B cell (primary cell): ENCODE results near the gene RYK. TPM values are rescaled to one million over a fixed set of nuclear protein-coding genes. Genes with fewer than 3 reads are reported as not detected.

Experiments used
- ATAC-seq: fragments of 200-7000 bp; cut with Tn5 transposase; one replicate; pipeline ENCODE4 v1.10.0; 2021; ENCODE audit warnings: low read depth, mild to moderate bottlenecking, moderate number of reproducible peaks, moderate library complexity
- CTCF ChIA-PET: fragments of 350-600 bp; sonication (Branson Sonifier 250); formaldehyde crosslinking; loops from one replicate; lab custom pipeline; 2021; ENCODE audit warnings: antibody characterized with exemption, inconsistent platforms; lab: Charles Lee
- POLR2A ChIA-PET: fragments of 350-600 bp; sonication (Branson Sonifier 250); formaldehyde crosslinking; loops from one replicate; lab custom pipeline; 2021; ENCODE audit warnings: antibody characterized with exemption; lab: Charles Lee
- DNase-seq: peaks from one replicate; pipeline ENCODE4 v3.0.0; 2013
- H2AFZ ChIP-seq: 2 replicates; pipeline ENCODE4 v1.6.1; 2012; ENCODE audit warnings: mild to moderate bottlenecking, low read depth, low read length; ENCODE audit not compliant: insufficient read depth, poor library complexity, severe bottlenecking
- H3K27ac ChIP-seq, 2 donors: 1 replicate in 1 of 2; 2 replicates in 1 of 2; pipeline ENCODE4 v1.5.1; 2012 to 2013; ENCODE audit warnings: low read length in 2 of 2, mild to moderate bottlenecking in 2 of 2, moderate library complexity in 1 of 2
- H3K27me3 ChIP-seq, 4 experiments: fragments of 200-600 bp in 1 of 4; sonication (generic) in 1 of 4; replicated peaks in 1 of 4; 1 replicate in 2 of 4; 2 replicates in 2 of 4; pipeline versions ENCODE4 v1.6.1 to v1.7.0; 2013 to 2016; ENCODE audit warnings: low read length in 3 of 4, mild to moderate bottlenecking in 2 of 4, mixed read lengths in 1 of 4, moderate library complexity in 1 of 4; ENCODE audit not compliant: insufficient read depth in 4 of 4, control insufficient read depth in 3 of 4; ENCODE audit errors: control extremely low read depth in 1 of 4
- H3K36me3 ChIP-seq, 2 experiments: replicated peaks in 1 of 2; 1 replicate in 1 of 2; 2 replicates in 1 of 2; pipeline versions ENCODE4 v1.6.1 to v1.7.1; 2013; ENCODE audit warnings: low read length in 1 of 2; ENCODE audit not compliant: insufficient read depth in 2 of 2, control insufficient read depth in 1 of 2; ENCODE audit errors: control extremely low read depth in 1 of 2, extremely low read depth in 1 of 2
- H3K4me1 ChIP-seq, 2 donors: fragments of 200-600 bp in 1 of 2; sonication (generic) in 1 of 2; 1 replicate in 1 of 2; 2 replicates in 1 of 2; pipeline versions ENCODE4 v1.5.1 to v1.6.1; 2013 to 2017; ENCODE audit warnings: low read length in 2 of 2; ENCODE audit not compliant: control insufficient read depth in 2 of 2, insufficient read depth in 2 of 2
- H3K4me2 ChIP-seq: replicated peaks from 2 replicates; pipeline ENCODE3; 2012; ENCODE audit warnings: mild to moderate bottlenecking, low read depth, low read length; ENCODE audit not compliant: poor library complexity, severe bottlenecking
- H3K4me3 ChIP-seq, 5 experiments: fragments of 200-600 bp in 1 of 5; sonication (generic) in 1 of 5; 1 replicate in 3 of 5; 2 replicates in 2 of 5; pipeline versions ENCODE4 v1.5.1 to v1.7.0; 2011 to 2016; ENCODE audit warnings: low read length in 4 of 5, mild to moderate bottlenecking in 4 of 5, low read depth in 2 of 5, control low read depth in 1 of 5, moderate library complexity in 1 of 5; ENCODE audit not compliant: insufficient read depth in 1 of 5; ENCODE audit errors: control extremely low read depth in 1 of 5, extremely low read depth in 1 of 5
- H3K79me2 ChIP-seq: fragments of 200-600 bp; sonication (generic); one replicate; pipeline ENCODE4 v1.6.0; 2016; ENCODE audit warnings: low read length; ENCODE audit not compliant: control insufficient read depth, insufficient read depth
- H3K9ac ChIP-seq: fragments of 200-600 bp; sonication (generic); 2 replicates; pipeline ENCODE4 v1.6.1; 2017; ENCODE audit warnings: mild to moderate bottlenecking, low read length, moderate library complexity
- H3K9me3 ChIP-seq, 3 donors: one replicate each; pipeline versions ENCODE4 v1.6.1 to v1.7.1; 2013; ENCODE audit warnings: low read length in 2 of 3; ENCODE audit not compliant: control insufficient read depth in 2 of 3, insufficient read depth in 1 of 3; ENCODE audit errors: control extremely low read depth in 1 of 3
- H4K20me1 ChIP-seq: 2 replicates; pipeline ENCODE4 v1.6.0; 2012; ENCODE audit warnings: mild to moderate bottlenecking, low read length; ENCODE audit not compliant: insufficient read depth, control insufficient read depth, poor library complexity, severe bottlenecking
- H3K27ac Mint-ChIP-seq: one replicate; pipeline ENCODE4 v1.8.0; 2021; ENCODE audit warnings: mixed read lengths
- H3K27me3 Mint-ChIP-seq: one replicate; pipeline ENCODE4 v1.8.0; 2021; ENCODE audit warnings: mixed read lengths
- H3K4me1 Mint-ChIP-seq: one replicate; pipeline ENCODE4 v1.8.0; 2021; ENCODE audit warnings: mixed read lengths
- H3K4me3 Mint-ChIP-seq: one replicate; pipeline ENCODE4 v1.8.0; 2021; ENCODE audit warnings: mixed read lengths
- H3K9me3 Mint-ChIP-seq: one replicate; pipeline ENCODE4 v1.8.0; 2022; ENCODE audit warnings: mixed read lengths; ENCODE audit not compliant: insufficient read depth
- EZH2 ChIP-seq: IDR thresholded peaks from 2 replicates; pipeline ENCODE4 v1.6.1; 2012; ENCODE audit warnings: borderline replicate concordance, low read depth, mild to moderate bottlenecking, moderate library complexity, low read length; ENCODE audit not compliant: insufficient read depth, poor library complexity, severe bottlenecking
- WGBS: methylation state at CpG from one replicate; pipeline ENCODE4 v1.1.5; 2013; ENCODE audit warnings: missing lambda C conversion rate; ENCODE audit not compliant: insufficient coverage; 5-methylcytosine and 5-hydroxymethylcytosine counted together
- intact Hi-C: fragments of 100-400 bp; cut with micrococcal nuclease; formaldehyde crosslinking; loops from one replicate; pipeline ENCODE4 v1.10.0; 2022
- polyA plus RNA-seq: library from polyadenylated mRNA; depleted of rRNA; stranded (reverse); fragments of >200 nt; gene quantifications from 2 replicates; pipeline ENCODE4 v1.2.3, GENCODE V29; 2012
- total RNA-seq, 2 donors: library from RNA; stranded (reverse); fragments of 120-200 nt in 1 of 2; gene quantifications; 1 replicate in 1 of 2; 2 replicates in 1 of 2; pipeline versions ENCODE4 v1.2.3 to v1.2.4, GENCODE V29; 2013 to 2022
- TF ChIP-seq, protein P1 (sequence below): fragments of 200-600 bp; IDR thresholded peaks from one replicate; pipeline ENCODE4 v1.8.0; 2022; ENCODE audit warnings: antibody characterized with exemption, mild to moderate bottlenecking

RYK gene
- total and polyA plus RNA-seq, 2 donors (not counting 1 experiment from before 2014, with no cell fraction given), result 16.9 to 67.7 TPM

DNA sequence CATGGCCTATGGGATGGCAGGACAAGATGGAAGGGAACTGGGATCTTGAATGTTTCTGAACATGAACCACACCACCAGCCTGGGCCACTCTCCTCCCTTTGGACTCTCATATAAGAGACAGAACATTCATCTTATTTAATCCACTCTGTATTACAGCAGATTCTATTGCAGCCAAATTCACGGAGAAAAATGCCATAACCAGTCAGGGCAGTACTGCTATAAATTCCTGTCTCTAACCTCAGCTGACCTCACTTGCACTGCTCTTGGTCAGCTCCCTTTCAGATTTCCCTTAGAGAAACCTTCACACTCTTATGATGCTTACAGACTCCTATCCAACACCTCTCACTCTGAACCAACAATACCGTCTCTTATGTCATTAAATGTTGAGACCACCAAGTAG is 101.4 kb downstream of the RYK start:
- POLR2A ChIA-PET, result no interaction called here
- peaks cover 4 to 7% of the 10 kb centered on the region in 2 donors for H3K4me1 ChIP-seq
- no peak for TF ChIP-seq EZH2
- TF ChIP-seq, protein P1, sequence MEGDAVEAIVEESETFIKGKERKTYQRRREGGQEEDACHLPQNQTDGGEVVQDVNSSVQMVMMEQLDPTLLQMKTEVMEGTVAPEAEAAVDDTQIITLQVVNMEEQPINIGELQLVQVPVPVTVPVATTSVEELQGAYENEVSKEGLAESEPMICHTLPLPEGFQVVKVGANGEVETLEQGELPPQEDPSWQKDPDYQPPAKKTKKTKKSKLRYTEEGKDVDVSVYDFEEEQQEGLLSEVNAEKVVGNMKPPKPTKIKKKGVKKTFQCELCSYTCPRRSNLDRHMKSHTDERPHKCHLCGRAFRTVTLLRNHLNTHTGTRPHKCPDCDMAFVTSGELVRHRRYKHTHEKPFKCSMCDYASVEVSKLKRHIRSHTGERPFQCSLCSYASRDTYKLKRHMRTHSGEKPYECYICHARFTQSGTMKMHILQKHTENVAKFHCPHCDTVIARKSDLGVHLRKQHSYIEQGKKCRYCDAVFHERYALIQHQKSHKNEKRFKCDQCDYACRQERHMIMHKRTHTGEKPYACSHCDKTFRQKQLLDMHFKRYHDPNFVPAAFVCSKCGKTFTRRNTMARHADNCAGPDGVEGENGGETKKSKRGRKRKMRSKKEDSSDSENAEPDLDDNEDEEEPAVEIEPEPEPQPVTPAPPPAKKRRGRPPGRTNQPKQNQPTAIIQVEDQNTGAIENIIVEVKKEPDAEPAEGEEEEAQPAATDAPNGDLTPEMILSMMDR, result no peak
- Mint-ChIP-seq H3K27ac (no peak overlapping the region), H3K27me3 (no peaks in the 10 kb centered on the region), H3K4me3 (no peak overlapping the region), H3K4me1 (peaks cover 5% of the 10 kb centered on the region), H3K9me3 (no peaks in the 10 kb centered on the region)
- H3K27ac ChIP-seq, result no peak overlapping the region
- no peak overlapping the region for H3K4me2 ChIP-seq
- 95% methylated on average over 2 of the region's 2 CpGs for WGBS
- H3K9ac ChIP-seq, result no peak overlapping the region
- no peak overlapping the region for H2AFZ ChIP-seq
- H3K27me3 ChIP-seq, result no peaks in the 10 kb centered on the region
- intact Hi-C loops, result no loop called here
- DNase-seq (no peak), ATAC-seq (no peak)
- H3K79me2 ChIP-seq, result no peaks in the 10 kb centered on the region
- CTCF ChIA-PET, result no interaction called here
- peaks cover 0 to 4% of the 10 kb centered on the region in 2 experiments for H3K36me3 ChIP-seq
- no peaks in the 10 kb centered on the region for H3K9me3 ChIP-seq
- no peak overlapping the region for H3K4me3 ChIP-seq
- no peaks in the 10 kb centered on the region for H4K20me1 ChIP-seq

DNA sequence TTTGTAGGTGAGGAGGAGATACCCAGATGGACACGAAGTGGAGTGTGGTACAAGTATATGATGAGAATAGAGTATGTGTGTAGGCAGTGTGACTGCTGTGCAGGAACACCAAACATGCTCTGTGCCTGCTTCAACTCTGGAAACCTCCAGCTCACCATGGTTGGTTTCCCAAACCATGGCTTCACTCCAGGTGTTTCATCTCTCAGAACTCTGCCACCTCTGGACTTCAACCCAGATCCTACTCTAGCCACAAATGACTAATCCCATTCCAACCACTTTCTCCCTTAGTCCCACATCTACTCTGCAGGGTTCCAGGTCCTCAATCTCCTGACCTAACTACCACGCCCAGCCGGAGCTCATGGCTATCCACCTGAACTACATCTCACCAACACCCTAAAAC is 102.1 kb downstream of the RYK start:
- no peaks in the 10 kb centered on the region for H3K27me3 ChIP-seq
- POLR2A ChIA-PET, result no interaction called here
- TF ChIP-seq EZH2, result no peak
- TF ChIP-seq, protein P1, result no peak
- peaks cover 9% of the 10 kb centered on the region for H3K4me1 Mint-ChIP-seq
- DNase-seq (no peak), ATAC-seq (no peak)
- H2AFZ ChIP-seq, result no peak overlapping the region
- no peaks in the 10 kb centered on the region for H4K20me1 ChIP-seq
- peaks cover 5 to 8% of the 10 kb centered on the region in 2 donors for H3K4me1 ChIP-seq
- no peak overlapping the region for H3K4me3 Mint-ChIP-seq
- no peak overlapping the region for H3K9ac ChIP-seq
- no peak overlapping the region for H3K4me2 ChIP-seq
- no peaks in the 10 kb centered on the region for H3K79me2 ChIP-seq
- 93% methylated on average over 3 of the region's 3 CpGs for WGBS
- no peak overlapping the region for H3K27ac Mint-ChIP-seq
- H3K27me3 Mint-ChIP-seq, result no peaks in the 10 kb centered on the region
- no peak overlapping the region for H3K27ac ChIP-seq
- H3K9me3 ChIP-seq, result no peaks in the 10 kb centered on the region
- intact Hi-C loops, result no loop called here
- CTCF ChIA-PET, result no interaction called here
- no peak overlapping the region for H3K4me3 ChIP-seq
- H3K9me3 Mint-ChIP-seq, result no peaks in the 10 kb centered on the region
- no peaks in the 10 kb centered on the region for H3K36me3 ChIP-seq
